ENCODE measurements around the gene LIM2. TPM values are rescaled to one million over a fixed set of nuclear protein-coding genes. Genes with fewer than 3 reads are reported as not detected.
"Not testable (repeated sequence)": the region's sequence is repeated elsewhere in the genome, so short reads cannot be mapped to it uniquely, and the experiment has no call there.

The LIM2 gene, protein sequence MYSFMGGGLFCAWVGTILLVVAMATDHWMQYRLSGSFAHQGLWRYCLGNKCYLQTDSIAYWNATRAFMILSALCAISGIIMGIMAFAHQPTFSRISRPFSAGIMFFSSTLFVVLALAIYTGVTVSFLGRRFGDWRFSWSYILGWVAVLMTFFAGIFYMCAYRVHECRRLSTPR
- total RNA-seq (ENCODE audit: insufficient read depth, low replicate concordance): not detected

DNA sequence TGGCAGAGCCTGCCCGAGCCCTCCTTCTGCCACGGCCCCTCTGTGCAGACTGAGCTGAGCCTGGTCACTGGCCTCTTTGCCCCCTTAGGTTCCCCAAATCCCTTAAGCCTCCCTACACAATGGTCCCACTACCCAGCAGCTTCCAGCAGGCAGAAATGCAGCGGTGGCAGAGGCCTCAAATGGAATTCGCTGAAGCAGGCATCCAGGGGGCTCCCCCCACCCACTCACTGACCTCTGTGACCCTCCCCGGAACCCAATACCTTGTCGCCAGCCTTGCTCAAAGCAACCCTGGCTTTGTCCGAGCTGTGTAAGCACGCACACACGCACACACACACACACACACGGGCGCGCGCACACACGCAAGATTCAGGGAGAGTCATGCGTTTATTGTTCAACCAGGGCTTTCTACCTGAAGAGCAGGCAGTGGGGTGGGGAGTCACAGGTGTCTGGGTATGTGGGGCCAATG, at the start of gene LIM2:
Gene LIM2 (minus strand): TSS at position 51 of the 466 bp plus-strand sequence. CDS start 531 bp downstream, outside the sequence.
- no peak for DNase-seq (ENCODE audit: low spot score)

DNA sequence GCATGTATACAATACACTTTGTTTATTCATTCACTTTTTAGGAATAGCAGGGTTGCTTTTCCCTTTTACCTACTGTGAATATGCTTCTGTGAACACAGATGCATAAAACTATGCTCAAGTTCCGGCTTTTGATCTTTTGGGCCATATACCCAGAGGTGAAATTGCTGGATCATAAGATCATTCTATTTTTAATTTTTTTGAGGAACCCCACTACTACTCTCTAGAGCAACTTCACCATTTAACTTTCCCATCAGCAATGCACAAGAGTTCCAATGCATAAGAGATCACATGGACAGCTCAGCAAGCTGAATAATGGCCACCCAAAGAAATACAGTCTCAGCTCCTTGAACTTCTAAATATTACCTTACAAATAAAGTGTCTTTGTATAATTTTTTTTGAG, 46.7 kb upstream of the LIM2 start:
- DNase-seq (ENCODE audit: low spot score): no peak

DNA sequence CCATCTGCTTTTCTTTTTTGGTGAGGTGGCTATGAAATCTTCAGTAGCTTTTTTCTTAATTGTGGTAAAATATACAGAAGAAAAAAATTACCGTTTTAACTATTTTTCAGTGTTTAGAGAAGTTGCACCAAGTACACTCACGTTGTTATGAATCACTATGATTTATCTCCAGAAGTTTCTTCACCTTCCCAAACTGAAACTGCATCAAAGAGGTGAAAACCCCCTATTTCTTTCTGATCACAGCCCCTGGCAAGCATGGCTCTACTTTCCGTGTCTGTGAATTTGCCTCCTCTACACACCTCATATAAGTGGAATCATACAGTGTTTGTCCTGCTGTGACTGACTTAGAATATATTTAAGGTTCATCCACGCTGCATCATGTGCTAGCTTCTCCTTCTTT, 45.3 kb upstream of the LIM2 start:
- DNase-seq (ENCODE audit: low spot score): no peak

DNA sequence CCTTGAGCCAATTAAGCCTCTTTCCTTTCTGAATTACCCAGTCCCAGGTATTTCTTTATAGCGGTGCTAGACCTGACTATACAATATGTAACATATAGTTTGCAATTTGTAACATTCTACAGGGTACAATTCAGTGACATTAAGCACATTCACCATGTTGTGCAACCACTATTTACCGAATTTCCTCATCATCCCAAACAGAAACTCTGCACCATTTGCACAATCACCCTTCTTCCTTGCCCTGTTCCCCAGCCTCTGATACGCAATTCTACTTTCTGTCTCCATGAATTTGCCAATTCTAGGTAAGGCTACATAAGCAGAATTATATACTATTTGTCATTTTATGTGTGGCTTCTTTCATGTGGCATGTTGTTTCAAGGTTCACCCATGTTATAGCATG, 43.4 kb upstream of the LIM2 start:
- DNase-seq (ENCODE audit: low spot score): no peak

DNA sequence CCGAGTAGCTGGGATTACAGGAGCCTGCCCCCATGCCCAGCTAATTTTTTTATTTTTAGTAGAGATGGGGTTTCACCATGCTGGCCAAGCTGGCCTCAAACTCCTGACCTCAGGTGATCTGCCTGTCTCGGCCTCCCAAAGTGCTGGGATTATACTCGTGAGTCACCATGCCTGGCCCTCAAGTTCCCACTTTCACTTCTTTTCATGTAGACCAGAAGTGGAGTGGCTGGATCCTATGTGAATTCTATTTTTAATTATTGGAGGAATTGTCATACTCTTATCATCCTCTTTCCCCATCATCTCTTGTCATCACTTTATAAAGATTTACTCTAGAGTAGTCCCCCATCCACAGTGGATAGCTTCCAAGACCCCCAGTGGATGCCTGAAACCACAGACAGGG, 42.4 kb upstream of the LIM2 start:
- DNase-seq (ENCODE audit: low spot score): no peak

DNA sequence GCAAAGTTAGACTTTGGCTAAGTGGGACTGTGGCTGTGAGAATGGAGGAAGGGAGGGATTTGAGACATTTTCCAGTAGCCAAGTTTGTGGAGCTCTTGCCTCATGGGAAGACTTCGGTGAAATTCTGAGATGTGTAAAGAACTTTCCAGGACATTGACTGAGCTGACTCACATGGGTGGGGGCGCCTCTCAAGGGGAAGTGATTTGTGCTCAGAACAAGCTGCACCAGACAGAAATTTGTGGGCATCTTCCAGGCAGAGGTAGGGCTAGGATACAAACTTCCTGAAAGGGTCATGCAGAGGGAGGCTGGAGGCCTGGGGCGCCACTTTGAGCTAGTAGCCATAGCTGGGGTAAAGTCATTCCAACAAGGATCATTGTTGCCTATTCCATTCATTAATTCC, 39.4 kb upstream of the LIM2 start:
- DNase-seq (ENCODE audit: low spot score): no peak

DNA sequence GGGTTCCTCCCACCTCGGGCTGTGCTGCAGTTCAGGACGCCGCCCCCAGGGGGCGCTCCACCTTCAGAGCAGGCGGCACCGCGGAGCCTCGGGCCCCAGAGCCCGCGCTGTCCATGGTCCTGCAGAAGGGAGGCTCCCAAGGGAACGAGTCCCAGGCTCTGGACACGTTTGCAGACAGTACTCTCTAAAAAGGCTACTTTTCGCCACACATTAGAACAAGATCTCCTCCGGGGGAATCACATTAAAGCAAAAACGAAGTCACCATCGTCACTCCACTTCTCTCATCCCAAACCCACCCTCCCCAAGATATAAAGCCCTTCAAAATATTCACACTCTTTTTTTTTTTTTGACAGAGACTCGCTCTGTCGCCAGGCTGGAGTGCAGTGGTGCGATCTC, 34.3 kb upstream of the LIM2 start:
- peak; percentile 78 for DNase-seq (ENCODE audit: low spot score)

DNA sequence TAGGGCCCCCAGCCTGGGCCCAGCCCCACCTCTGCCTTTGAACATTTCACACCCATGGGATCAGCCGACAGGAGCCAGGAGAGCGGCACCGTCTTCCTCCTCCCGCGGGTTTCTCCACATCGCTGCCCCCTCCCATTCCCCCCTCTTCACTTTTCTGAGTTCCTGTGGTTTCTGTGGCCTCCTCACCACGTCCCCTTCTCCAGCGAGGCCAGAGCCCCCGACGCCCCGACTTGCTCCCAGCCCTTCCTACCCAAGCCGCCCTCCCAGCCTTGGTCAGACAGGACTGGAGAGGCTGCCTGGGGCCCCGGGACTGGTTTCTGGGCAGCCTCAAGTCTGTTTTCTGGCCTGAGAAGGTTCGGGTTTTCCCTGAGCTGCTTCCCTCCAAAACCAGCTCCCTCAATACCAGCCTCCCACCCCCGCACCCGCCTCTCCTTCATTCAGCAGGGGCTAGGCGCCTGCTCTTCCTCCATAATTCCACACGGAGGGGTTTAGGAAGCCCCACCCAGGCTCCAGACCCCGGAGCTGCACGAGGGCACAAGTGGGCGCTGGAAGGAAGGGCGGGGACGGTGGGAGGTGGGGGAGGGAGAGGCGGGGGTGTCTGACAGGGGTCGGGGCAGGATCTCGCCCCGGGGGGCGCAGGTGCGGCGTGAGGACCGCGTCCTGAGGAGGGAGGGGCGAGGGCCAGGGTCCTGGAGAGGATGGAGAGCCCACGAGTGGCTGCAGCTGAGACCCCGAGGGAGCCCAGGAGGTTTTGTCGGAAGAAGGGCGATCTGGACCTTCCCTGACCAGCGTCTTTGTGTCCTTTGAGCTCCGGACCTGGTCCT, 33.7 kb upstream of the LIM2 start:
- no peak for DNase-seq (ENCODE audit: low spot score)

DNA sequence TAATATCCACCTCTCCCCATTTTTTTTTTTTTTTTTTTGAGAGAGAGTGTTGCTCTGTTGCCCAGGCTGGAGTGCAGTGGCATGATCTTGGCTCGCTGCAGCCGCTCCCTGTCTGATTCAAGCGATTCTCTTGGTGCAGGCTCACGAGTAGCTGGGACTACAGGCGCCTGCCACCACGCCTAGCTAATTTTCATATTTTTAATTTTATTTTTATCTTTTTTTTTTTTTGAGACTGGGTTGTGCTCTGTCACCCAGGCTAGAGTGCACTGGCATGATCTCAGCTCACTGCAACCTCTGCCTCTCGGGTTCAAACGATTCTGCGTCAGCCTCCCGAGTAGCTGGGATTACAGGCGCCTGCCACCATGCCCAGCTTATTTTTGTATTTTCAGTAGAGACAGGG, 32.7 kb upstream of the LIM2 start:
- DNase-seq (ENCODE audit: low spot score): not testable (repeated sequence)

DNA sequence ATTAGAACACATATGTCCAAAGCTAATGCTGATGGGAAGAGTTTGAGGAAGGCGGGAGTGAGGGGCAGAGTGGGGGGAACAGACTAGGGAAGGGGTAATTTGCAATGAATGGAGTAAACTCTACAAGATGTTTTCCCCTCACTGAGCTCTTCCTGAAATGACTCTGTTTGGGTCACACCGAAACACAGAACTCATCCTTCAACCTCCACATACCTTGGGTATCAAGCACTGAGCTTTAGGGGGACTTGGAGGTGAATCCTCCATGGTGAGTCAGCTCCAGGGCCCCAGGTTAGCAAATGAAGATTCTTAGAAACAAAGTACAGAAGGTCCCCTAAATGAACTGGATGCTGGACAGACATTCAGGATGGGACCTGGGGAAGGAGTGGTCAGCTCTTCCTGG, 30.9 kb upstream of the LIM2 start:
- DNase-seq (ENCODE audit: low spot score): no peak

DNA sequence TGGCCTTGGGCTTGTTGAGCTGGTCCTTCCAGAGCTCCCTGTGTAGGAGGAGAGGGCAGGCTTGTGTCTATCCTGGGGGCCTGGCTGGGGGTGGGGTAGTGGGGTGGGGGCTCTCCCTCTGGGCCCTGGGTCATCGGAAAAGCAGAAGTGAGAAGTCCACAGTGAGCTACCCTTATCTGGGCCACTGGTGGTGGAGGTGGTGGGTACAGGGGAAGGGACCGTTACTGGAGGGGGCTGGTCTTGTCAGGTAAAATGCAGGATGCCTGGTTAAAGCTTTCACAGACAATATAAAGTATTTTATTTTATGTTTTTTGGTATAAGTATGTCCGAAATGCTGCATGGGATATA, 30.0 kb upstream of the LIM2 start:
- DNase-seq (ENCODE audit: low spot score): no peak

DNA sequence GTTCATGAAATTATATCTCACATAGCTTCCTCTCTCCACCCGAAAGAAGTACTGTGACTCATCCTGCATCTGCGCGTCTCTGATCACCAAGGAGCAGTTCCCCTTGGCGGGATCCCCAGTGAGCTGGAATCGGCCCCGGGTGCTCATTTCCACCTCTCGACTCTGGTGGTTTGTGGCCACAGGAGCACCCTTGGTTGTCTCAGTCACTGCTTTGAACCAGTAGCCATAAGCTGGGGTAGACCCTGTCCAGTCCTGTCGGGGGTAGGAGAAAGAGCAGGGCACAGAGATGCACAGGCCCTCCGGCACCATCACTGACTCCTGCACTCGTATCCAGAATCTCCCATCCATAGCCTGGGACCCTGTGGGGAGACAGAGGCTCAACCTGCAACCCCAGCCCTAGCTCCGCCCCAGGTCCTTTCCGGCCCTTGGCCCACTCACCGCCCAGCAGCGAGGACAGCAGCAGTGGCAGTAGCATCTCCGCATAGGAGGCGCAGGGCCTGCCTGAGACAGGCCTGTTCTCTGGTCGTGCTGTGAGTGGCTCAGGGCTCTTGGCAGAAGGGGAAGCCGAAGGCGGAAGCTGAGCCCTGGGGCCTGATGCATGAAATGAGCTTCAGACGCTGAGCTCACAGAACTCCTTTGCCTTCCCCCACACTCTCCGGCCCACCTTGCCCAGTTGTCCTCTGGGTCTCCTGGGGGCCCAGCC, 29.5 kb upstream of the LIM2 start, which contains the start of gene SIGLEC10:
Gene SIGLEC10 (minus strand): TSS at position 536 of the 703 bp plus-strand sequence. CDS start 61 bp downstream, at position 475.
- no peak for DNase-seq (ENCODE audit: low spot score)

DNA sequence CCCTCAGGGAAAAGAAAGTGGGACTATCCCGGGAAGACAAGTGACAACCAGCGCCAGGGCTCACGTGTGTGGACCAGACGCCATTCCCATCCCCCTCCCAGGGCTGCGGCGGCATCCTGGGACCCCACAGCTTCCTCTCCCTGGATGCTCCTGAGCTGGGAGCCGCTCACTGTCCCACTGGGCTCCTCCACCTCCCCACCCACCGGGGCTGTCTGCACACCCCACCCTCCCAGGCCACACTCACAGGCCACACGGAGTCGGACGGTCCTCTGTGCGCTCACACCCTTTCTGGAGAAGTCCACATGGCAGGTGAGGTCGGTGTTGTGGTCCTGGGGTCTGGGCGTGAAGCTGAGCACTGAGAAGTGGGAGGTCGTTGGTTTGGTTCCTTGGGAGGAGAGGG, 28.6 kb upstream of the LIM2 start:
- not testable (repeated sequence) for DNase-seq (ENCODE audit: low spot score)

DNA sequence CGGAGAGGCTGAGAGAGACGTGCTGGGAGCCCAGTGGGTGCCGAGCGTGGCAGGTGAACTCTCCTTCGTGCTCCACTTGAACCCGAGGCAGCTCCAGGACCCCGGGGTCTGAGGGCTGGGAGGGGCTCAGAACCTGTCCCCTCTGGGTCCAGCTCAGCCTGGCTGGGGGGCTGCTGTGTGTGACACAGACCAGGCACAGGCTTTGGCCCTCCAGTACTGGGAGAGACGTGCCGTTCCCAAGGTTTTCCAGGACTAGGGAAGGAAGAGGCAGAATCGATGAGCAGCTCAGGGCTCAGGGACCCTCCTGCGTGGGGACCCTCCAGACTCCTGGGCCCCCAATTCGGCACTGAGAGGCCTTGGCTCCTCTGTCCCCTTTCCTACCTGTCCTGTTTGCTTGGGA, 27.4 kb upstream of the LIM2 start:
- DNase-seq (ENCODE audit: low spot score): no peak

DNA sequence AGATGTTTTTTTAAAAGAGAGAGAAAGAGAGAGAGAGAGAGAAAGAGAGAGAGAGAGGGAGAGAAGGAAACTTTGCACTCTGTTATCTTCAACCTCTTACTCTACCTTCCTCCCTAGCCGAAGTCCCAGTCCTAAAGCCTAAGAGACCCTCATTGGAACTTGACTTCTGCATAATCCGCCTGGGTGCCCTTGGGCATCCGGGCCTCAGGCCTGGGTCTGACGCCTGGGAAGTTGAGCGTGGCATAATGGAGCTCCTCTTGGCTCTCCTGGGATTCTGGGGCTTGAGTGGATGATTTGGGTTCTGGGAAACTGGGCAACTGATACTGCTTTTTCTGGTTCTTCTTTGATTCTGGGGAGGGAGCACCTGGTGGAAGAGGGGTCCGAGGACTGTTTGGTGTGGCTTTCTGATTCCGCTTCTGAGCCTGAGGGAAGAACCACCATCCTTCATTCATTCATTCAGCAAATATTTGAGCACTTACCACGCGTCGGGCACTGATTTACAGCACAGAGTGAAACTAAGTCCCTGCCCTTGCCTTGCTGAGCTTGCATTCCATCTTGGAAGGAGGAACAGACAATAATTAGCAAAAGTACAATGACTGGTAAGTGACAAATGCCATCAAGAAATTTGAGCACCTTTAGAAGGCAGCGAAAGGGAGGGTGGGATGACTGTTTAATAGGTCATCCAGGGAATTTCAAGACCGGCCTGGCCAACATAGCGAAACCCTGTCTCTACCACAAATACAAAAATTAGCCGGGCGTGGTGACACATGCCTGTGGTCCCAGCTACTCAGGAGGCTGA, 23.4 kb upstream of the LIM2 start:
- no peak for DNase-seq (ENCODE audit: low spot score)

DNA sequence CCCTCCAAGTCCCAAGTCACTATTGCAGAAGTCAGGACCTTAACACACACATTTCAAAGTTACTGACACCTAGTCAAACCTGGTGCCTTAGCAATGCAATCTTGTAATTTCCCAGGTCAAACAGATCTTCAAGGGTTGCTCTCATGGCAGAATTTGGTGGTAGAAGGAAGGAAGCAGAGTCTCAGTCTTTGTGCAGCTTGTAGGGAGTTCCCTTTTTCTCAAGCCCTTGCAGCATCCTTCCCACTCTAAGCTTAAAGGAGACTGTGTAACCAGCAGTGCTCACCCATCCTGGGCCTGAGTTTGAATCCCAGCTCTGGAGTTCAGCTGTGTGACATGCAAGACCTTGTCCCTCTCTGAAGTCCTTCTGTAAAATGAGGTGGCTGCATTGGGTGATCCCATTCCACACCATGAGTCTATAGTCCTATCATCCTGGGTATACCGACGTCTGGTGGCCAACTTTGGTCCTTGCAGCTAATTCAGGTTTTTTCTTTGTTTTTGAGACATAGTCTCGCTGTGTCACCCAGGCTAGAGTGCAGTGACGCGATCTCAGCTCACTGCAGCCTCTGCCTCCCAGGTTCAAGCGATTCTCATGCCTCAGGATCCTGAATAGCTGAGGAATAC, 19.8 kb upstream of the LIM2 start:
- no peak for DNase-seq (ENCODE audit: low spot score)

DNA sequence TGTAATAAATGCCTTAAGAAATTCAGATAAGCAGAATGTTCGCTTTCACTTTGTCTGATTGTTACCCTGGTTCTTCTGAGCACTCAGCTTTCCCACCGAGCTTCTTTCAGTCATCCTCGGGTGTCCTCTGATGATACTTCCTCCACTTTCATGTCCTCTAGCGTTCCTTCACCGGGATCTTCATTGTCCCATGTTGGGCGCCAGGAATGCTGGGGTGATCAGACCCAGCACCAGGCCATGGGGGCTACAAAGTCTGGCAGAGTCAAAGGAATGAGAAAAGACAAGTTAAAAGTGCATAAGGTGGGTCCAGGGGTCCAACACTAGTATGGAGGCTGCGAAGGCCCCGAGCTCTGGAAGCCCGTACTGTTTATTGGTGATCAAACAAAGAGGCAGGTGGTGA, 14.3 kb upstream of the LIM2 start:
- no peak for DNase-seq (ENCODE audit: low spot score)

DNA sequence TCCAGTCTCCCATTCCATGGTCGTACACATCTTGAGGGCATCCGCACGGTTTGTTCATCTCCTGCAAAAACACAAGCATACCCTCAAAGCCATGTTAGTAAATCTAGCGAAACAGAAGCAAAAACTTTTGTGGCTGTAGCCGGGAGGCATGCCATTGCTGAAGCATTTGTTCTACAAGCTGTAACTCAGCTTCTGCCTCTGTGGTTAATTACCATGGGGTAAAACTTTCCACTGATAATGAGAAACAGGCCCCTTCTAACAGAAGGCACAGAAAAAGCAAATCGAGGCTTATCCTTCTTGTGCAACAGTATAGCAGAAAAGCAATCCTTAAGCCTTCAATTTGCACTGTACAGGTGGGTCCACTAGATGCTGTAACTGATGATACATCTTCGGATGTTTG, 12.2 kb upstream of the LIM2 start:
- DNase-seq (ENCODE audit: low spot score): not testable (repeated sequence)

DNA sequence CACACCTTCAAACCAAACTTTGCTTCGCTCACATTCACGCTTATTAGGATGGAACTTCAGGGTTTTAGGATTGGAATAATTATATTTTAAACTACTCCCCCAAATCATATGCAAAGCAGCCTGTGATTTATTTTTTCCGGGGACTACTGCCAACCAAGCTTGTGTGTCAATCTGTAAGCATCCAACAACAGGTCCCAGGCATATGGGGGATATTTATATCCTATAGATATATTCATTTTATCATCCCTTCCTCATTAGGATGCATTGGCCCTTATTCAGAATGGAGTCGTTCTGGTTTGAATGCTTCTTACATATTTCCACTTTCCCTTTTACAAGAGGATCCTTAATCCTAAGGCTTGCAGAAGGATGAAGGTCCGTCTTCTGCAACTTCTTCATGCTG, 11.5 kb upstream of the LIM2 start:
- DNase-seq (ENCODE audit: low spot score): no peak

DNA sequence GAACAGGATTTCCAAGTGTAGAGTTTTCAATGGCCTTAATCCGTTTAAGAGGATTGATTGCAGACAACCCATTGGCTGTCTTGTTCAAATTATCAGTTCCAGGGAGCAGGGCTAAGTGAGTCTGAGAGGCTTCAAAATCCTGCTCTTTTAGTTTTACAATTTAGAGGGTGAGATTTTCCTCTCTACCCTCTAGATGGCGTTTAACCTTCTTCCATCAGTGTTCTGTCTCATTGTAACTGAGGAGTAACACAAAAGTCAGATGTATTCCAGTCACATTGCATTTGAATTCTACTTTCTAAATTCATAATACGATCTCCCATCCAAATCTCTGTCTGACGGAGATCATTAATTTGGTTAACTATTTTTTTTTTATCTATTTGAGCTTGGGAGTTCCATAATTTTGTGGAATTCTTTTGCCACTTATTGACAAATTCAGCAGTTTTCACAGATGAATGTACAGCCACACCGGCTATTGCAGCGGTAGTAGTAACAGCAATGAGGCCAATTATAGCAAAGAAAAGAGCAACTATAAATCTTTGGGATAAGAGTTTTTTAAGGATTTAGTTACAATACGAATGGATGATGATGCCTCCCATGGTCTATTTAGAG, 10.4 kb upstream of the LIM2 start:
- DNase-seq (ENCODE audit: low spot score): peak; percentile 28

DNA sequence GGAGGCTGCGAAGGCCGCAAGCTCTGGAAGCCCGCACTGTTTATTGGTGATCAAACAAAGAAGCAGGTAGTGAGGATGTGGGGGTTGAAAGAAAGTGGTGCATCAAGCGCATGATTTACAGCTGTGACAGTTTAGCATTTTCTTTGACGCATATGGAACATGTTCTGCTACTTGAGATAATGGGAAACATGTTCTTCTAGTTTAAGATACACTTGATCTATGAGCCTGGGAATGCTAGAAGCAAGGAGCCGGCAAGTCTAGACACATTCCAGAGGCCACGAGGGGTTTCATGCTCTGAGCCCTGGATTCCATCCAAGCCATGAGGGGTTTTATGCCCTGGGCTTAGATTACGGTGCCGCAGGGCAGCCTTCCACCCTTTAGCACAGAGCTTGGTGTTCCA, 9.7 kb upstream of the LIM2 start:
- not testable (repeated sequence) for DNase-seq (ENCODE audit: low spot score)
